Ovary (tissue), 3 donors: ENCODE data around the gene RPS3.

ENCODE experiments used
- CTCF ChIP-seq, 3 donors: fragments of 450-650 bp in 2 of 3; fragments of 200-600 bp in 1 of 3; IDR thresholded peaks; one replicate each; pipeline versions ENCODE4 v1.5.1 to v1.8.0; 2016 to 2022; ENCODE audit warnings: antibody characterized with exemption in 3 of 3, mild to moderate bottlenecking in 1 of 3
- POLR2A ChIP-seq: fragments of 450-650 bp; IDR thresholded peaks from one replicate; pipeline ENCODE4 v1.6.1; 2017; ENCODE audit warnings: antibody characterized with exemption, mild to moderate bottlenecking, moderate library complexity
- donor health status: DM: no; HTN: no; CAD: no.

GRCh38 chr11:75421035-75421602, 21.8 kb downstream of the RPS3 start:
- no peak for TF ChIP-seq CTCF (IDR thresholded peaks at IDR 0.05)
- no peak for TF ChIP-seq POLR2A
